GM10266 (cell line): Measurements from ENCODE around the gene LPIN1.
"Not testable (repeated sequence)": the region's sequence is repeated elsewhere in the genome, so short reads cannot be mapped to it uniquely, and the experiment has no call there.

Experiments used
- DNase-seq: peaks from one replicate; pipeline ENCODE4 v3.0.0; 2012; ENCODE audit errors: extremely low spot score
- CTCF ChIP-seq: IDR thresholded peaks from 2 replicates; pipeline ENCODE4 v1.5.1; 2012; ENCODE audit warnings: mild to moderate bottlenecking, low read depth; ENCODE audit not compliant: control insufficient read depth, insufficient read depth; ENCODE audit errors: missing control alignments

LPIN1 gene

GRCh38 chr2:11852526-11853196 lies 106.2 kb downstream of the LPIN1 start:
- DNase-seq: no peak
- no peak for TF ChIP-seq CTCF

- DNase-seq: no peak
- no peak for TF ChIP-seq CTCF
Observed at GRCh38 chr2:11853197-11853588, 106.8 kb downstream of the LPIN1 start.

GRCh38 chr2:11855064-11855760 lies 108.8 kb downstream of the LPIN1 start:
- no peak for TF ChIP-seq CTCF
- no peak for DNase-seq

- TF ChIP-seq CTCF: no peak
- no peak for DNase-seq
Observed at GRCh38 chr2:11856095-11856494, 109.7 kb downstream of the LPIN1 start.

- TF ChIP-seq CTCF: no peak
Observed at GRCh38 chr2:11858883-11859282, 112.5 kb downstream of the LPIN1 start.

GRCh38 chr2:11859975-11860374 lies 113.5 kb downstream of the LPIN1 start:
- DNase-seq: not testable (repeated sequence)

More at GRCh38 chr2:11858883-11859282, 112.5 kb downstream of the LPIN1 start:
- DNase-seq: no peak

GRCh38 chr2:11861044-11861443 lies 114.6 kb downstream of the LPIN1 start:
- DNase-seq: no peak
- TF ChIP-seq CTCF: no peak
